ENCODE results near the gene MED22. TPM values are rescaled to one million over a fixed set of nuclear protein-coding genes. Genes with fewer than 3 reads are reported as not detected.

MED22 gene
- total and polyA plus RNA-seq, 2 donors (not counting 1 experiment from before 2014, with no cell fraction given), result 13.9 to 17.8 TPM

GRCh38 chr9:133345596-133345995 is 2.3 kb downstream of the MED22 start:
- no peak overlapping the region for H3K4me2 ChIP-seq (ENCODE audit: extremely low read depth, insufficient read depth, low read length)
- H4K20me1 ChIP-seq (ENCODE audit: control insufficient read depth, extremely low read depth, insufficient read depth, low read length), result no peaks in the 10 kb centered on the region
- no peak overlapping the region for H3K27ac ChIP-seq (ENCODE audit: insufficient read depth, low read length)
- no peak overlapping the region for H2AFZ ChIP-seq (ENCODE audit: low read length)
- peaks cover 11% of the 10 kb centered on the region for H3K4me1 ChIP-seq (ENCODE audit: control insufficient read depth, extremely low read depth, insufficient read depth, low read length)
- no peaks in the 10 kb centered on the region for H3K9me3 ChIP-seq (ENCODE audit: control insufficient read depth, insufficient read depth, low read depth, low read length)
- H3K4me3 ChIP-seq (replicated peaks in 1 of 4; ENCODE audit: control extremely low read depth in 1 of 4, insufficient read depth in 1 of 4, low read depth in 3 of 4, low read length in 4 of 4), result no peak overlapping the region
- H3K36me3 ChIP-seq (ENCODE audit: control insufficient read depth, insufficient read depth, low read length), result peaks cover 40% of the 10 kb centered on the region
- no peak for DNase-seq (ENCODE audit: low read depth in 2 of 2)
- H3K79me2 ChIP-seq (ENCODE audit: control insufficient read depth, insufficient read depth, low read length), result peaks cover 43% of the 10 kb centered on the region
- H3K9ac ChIP-seq (ENCODE audit: insufficient read depth, low read length), result no peak overlapping the region
- H3K27me3 ChIP-seq (ENCODE audit: control insufficient read depth, insufficient read depth, low read length), result no peaks in the 10 kb centered on the region
- TF ChIP-seq EZH2 (IDR thresholded peaks at IDR 0.05; ENCODE audit: low read length, missing control alignments), result no peak

GRCh38 chr9:133344979-133345378 is 3.0 kb downstream of the MED22 start:
- Histone ChIP-seq H3K4me2 (ENCODE audit: extremely low read depth, insufficient read depth, low read length) (no peak overlapping the region), H3K27me3 (ENCODE audit: control insufficient read depth, insufficient read depth, low read length) (no peaks in the 10 kb centered on the region), H4K20me1 (ENCODE audit: control insufficient read depth, extremely low read depth, insufficient read depth, low read length) (no peaks in the 10 kb centered on the region), H3K4me1 (ENCODE audit: control insufficient read depth, extremely low read depth, insufficient read depth, low read length) (peaks cover 9% of the 10 kb centered on the region), H3K9ac (ENCODE audit: insufficient read depth, low read length) (no peak overlapping the region), H2AFZ (ENCODE audit: low read length) (no peak overlapping the region), H3K9me3 (ENCODE audit: control insufficient read depth, insufficient read depth, low read depth, low read length) (no peaks in the 10 kb centered on the region), H3K4me3 (replicated peaks in 1 of 4; ENCODE audit: control extremely low read depth in 1 of 4, insufficient read depth in 1 of 4, low read depth in 3 of 4, low read length in 4 of 4) (no peak overlapping the region), H3K79me2 (ENCODE audit: control insufficient read depth, insufficient read depth, low read length) (peaks cover 37% of the 10 kb centered on the region), H3K36me3 (ENCODE audit: control insufficient read depth, insufficient read depth, low read length) (peaks cover 39% of the 10 kb centered on the region), H3K27ac (ENCODE audit: insufficient read depth, low read length) (no peak overlapping the region)
- no peak for DNase-seq (ENCODE audit: low read depth in 2 of 2)
- TF ChIP-seq EZH2 (IDR thresholded peaks at IDR 0.05; ENCODE audit: low read length, missing control alignments) (no peak), CTCF (conservative IDR thresholded peaks at IDR 0.05 in 1 of 2, IDR thresholded peaks at IDR 0.05 in 1 of 2; ENCODE audit: low read depth in 1 of 2, low read length in 2 of 2) (no peak)

GRCh38 chr9:133344071-133344470 is 3.9 kb downstream of the MED22 start:
- Histone ChIP-seq H3K4me1 (ENCODE audit: control insufficient read depth, extremely low read depth, insufficient read depth, low read length) (peaks cover 6% of the 10 kb centered on the region), H3K79me2 (ENCODE audit: control insufficient read depth, insufficient read depth, low read length) (peaks cover 28% of the 10 kb centered on the region), H3K9ac (ENCODE audit: insufficient read depth, low read length) (no peak overlapping the region), H3K4me3 (replicated peaks in 1 of 4; ENCODE audit: control extremely low read depth in 1 of 4, insufficient read depth in 1 of 4, low read depth in 3 of 4, low read length in 4 of 4) (no peak overlapping the region), H2AFZ (ENCODE audit: low read length) (no peak overlapping the region), H3K36me3 (ENCODE audit: control insufficient read depth, insufficient read depth, low read length) (peaks cover 35% of the 10 kb centered on the region), H4K20me1 (ENCODE audit: control insufficient read depth, extremely low read depth, insufficient read depth, low read length) (no peaks in the 10 kb centered on the region), H3K27ac (ENCODE audit: insufficient read depth, low read length) (no peak overlapping the region), H3K27me3 (ENCODE audit: control insufficient read depth, insufficient read depth, low read length) (no peaks in the 10 kb centered on the region), H3K4me2 (ENCODE audit: extremely low read depth, insufficient read depth, low read length) (no peak overlapping the region), H3K9me3 (ENCODE audit: control insufficient read depth, insufficient read depth, low read depth, low read length) (no peaks in the 10 kb centered on the region)
- no peak for DNase-seq (ENCODE audit: low read depth in 2 of 2)
- TF ChIP-seq CTCF (conservative IDR thresholded peaks at IDR 0.05 in 1 of 2, IDR thresholded peaks at IDR 0.05 in 1 of 2; ENCODE audit: low read depth in 1 of 2, low read length in 2 of 2), result no peak
- no peak for TF ChIP-seq EZH2 (IDR thresholded peaks at IDR 0.05; ENCODE audit: low read length, missing control alignments)
